ENCODE results near the gene SRD5A1. TPM values are rescaled to one million over a fixed set of nuclear protein-coding genes. Genes with fewer than 3 reads are reported as not detected.

Gene SRD5A1
- total RNA-seq, 1 experiment from 2014 or later, result 30.4 TPM

- intact Hi-C loops (cut with micrococcal nuclease; ENCODE audit: unreplicated experiment), result loop anchor here (10.0 kb wide), 1 partner anchor 77 kb away; the partner anchor contains the start of genes NSUN2 and SRD5A1
- peak overlapping the region; percentile 97 for H3K27ac ChIP-seq (ENCODE audit: low read length)
- CTCF ChIA-PET, result no interaction called here
- ATAC-seq (peak; percentile 47), DNase-seq (ENCODE audit: low read depth, low spot score) (peak; percentile 24)
- in situ Hi-C loops (cut with HindIII; ENCODE audit: low pct_unique_long_range_greater_than_20kb, low sequenced_read_pairs), result no loop called here
- TSS peak; percentile 91 for BruUV-seq (replicated peaks)
- no peaks in the 10 kb centered on the region; the same call in 1 of the 2 replicates for H3K36me3 ChIP-seq (ENCODE audit: control insufficient read depth, insufficient read depth, low read length)
- peaks cover 22% of the 10 kb centered on the region for H3K4me1 ChIP-seq (ENCODE audit: control insufficient read depth, insufficient read depth, low read length)
- TF ChIP-seq TCF7L2 (IDR thresholded peaks at IDR 0.05; ENCODE audit: low read depth, low read length), result no peak
- no peak for TF ChIP-seq SIN3A (IDR thresholded peaks at IDR 0.05; ENCODE audit: borderline replicate concordance, insufficient read depth, low read depth, low read length)
- no peak; the same call in 1 of the 2 replicates for TF ChIP-seq POLR2AphosphoS5 (IDR thresholded peaks at IDR 0.05; ENCODE audit: low read depth, low read length)
- TF ChIP-seq, protein P1, sequence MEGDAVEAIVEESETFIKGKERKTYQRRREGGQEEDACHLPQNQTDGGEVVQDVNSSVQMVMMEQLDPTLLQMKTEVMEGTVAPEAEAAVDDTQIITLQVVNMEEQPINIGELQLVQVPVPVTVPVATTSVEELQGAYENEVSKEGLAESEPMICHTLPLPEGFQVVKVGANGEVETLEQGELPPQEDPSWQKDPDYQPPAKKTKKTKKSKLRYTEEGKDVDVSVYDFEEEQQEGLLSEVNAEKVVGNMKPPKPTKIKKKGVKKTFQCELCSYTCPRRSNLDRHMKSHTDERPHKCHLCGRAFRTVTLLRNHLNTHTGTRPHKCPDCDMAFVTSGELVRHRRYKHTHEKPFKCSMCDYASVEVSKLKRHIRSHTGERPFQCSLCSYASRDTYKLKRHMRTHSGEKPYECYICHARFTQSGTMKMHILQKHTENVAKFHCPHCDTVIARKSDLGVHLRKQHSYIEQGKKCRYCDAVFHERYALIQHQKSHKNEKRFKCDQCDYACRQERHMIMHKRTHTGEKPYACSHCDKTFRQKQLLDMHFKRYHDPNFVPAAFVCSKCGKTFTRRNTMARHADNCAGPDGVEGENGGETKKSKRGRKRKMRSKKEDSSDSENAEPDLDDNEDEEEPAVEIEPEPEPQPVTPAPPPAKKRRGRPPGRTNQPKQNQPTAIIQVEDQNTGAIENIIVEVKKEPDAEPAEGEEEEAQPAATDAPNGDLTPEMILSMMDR (IDR thresholded peaks at IDR 0.05), result no peak; the same call in 1 of the 2 replicates
- TF ChIP-seq REST (IDR thresholded peaks at IDR 0.05; ENCODE audit: insufficient read depth in 1 of 2, low read depth in 2 of 2, low read length in 1 of 2), result no peak
- peak overlapping the region; percentile 73 to 87 for H3K4me3 ChIP-seq (ENCODE audit: low read depth in 2 of 2, low read length in 2 of 2)
- no peaks in the 10 kb centered on the region for H3K27me3 ChIP-seq (ENCODE audit: control insufficient read depth, insufficient read depth, low read length)
- POLR2A ChIA-PET, result interaction anchor here (0.7 kb wide), 1 partner anchor 274 kb away, joined by 3 read pairs; no protein-coding TSS in a partner anchor
- no peaks in the 10 kb centered on the region for H3K9me3 ChIP-seq (ENCODE audit: control insufficient read depth, insufficient read depth, low read depth, low read length)
Observed at GRCh38 chr5:6712142-6712576, 78.9 kb downstream of the SRD5A1 start.

DNA sequence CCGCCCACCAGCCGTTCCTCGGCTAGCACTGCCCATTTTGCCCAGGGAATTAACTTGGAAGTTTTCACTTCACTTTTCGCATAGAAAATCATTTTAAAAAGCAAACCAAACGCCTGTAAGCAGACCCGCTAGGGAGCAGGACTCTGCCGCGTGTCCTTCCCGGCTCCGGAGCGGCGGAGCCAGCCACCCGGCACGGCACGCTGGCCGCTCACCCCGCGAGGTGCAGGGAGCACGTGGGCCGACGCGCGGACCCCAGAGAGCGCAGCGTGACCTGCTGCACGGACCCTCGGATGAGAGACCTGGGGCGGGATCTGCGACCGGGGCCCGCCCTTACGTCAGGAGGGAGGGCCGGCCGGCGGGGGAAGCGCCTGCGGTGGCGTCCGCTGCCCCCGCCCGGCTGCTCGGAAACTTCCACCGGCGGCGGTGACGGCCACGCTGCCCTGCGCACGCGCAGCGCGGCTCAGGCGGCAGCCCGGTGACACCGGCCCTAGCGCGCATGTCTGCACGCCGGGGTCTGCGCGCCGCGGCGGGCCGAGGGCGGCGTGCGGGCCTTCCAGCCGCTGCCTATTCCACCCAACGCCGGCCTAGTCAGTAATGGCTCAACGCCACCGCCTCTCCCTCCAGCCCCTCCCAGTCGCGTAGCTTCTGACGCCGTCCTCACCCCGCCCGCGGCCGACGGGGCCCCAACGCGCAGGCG is 79.5 kb downstream of the SRD5A1 start:
- Histone ChIP-seq H3K9me3 (ENCODE audit: control insufficient read depth, insufficient read depth, low read depth, low read length) (no peaks in the 10 kb centered on the region), H3K4me3 (ENCODE audit: low read depth in 2 of 2, low read length in 2 of 2) (peak overlapping the region; percentile 73 to 87), H3K27me3 (ENCODE audit: control insufficient read depth, insufficient read depth, low read length) (no peaks in the 10 kb centered on the region), H3K36me3 (ENCODE audit: control insufficient read depth, insufficient read depth, low read length) (no peaks in the 10 kb centered on the region; the same call in 1 of the 2 replicates), H3K4me1 (ENCODE audit: control insufficient read depth, insufficient read depth, low read length) (peaks cover 24% of the 10 kb centered on the region), H3K27ac (ENCODE audit: low read length) (peak overlapping the region; percentile 97)
- no TSS peak for BruUV-seq (replicated peaks)
- ChIA-PET POLR2A (interaction anchor here (0.7 kb wide), 1 partner anchor 275 kb away, joined by 3 read pairs; no protein-coding TSS in a partner anchor), CTCF (no interaction called here)
- TF ChIP-seq, protein P1 (IDR thresholded peaks at IDR 0.05), result 0 out of 2 replicates have a peak, but pooled peaks have one; percentile 12
- TF ChIP-seq TCF7L2 (IDR thresholded peaks at IDR 0.05; ENCODE audit: low read depth, low read length), result peak; percentile 42; the same call in 1 of the 2 replicates
- no peak for TF ChIP-seq SIN3A (IDR thresholded peaks at IDR 0.05; ENCODE audit: borderline replicate concordance, insufficient read depth, low read depth, low read length)
- no peak for TF ChIP-seq REST (IDR thresholded peaks at IDR 0.05; ENCODE audit: insufficient read depth in 1 of 2, low read depth in 2 of 2, low read length in 1 of 2)
- peak; percentile 73 for TF ChIP-seq POLR2AphosphoS5 (IDR thresholded peaks at IDR 0.05; ENCODE audit: low read depth, low read length)
- DNase-seq (ENCODE audit: low read depth, low spot score), result peak; percentile 82
- intact Hi-C loops (cut with micrococcal nuclease; ENCODE audit: unreplicated experiment) (loop anchor here (10.0 kb wide), 1 partner anchor 78 kb away; the partner anchor contains the start of genes NSUN2 and SRD5A1), in situ Hi-C loops (cut with HindIII; ENCODE audit: low pct_unique_long_range_greater_than_20kb, low sequenced_read_pairs) (no loop called here)
- ATAC-seq, result peak; percentile 85

All from Panc1 (cell line).